ENCODE measurements around the gene OSTN. TPM values are rescaled to one million over a fixed set of nuclear protein-coding genes. Genes with fewer than 3 reads are reported as not detected.
"Not testable (repeated sequence)": the region's sequence is repeated elsewhere in the genome, so short reads cannot be mapped to it uniquely, and the experiment has no call there.

The OSTN gene
- polyA plus RNA-seq, 4 donors, result 0.01 TPM; not detected in 3

- Histone ChIP-seq H3K27me3 (ENCODE audit: control insufficient read depth in 3 of 3, insufficient read depth in 3 of 3, low read length in 3 of 3) (no peaks in the 10 kb centered on the region), H3K9me3 (ENCODE audit: control insufficient read depth in 2 of 2, insufficient read depth in 1 of 2, low read depth in 1 of 2, low read length in 1 of 2) (no peaks in the 10 kb centered on the region), H3K4me1 (ENCODE audit: control insufficient read depth in 3 of 3, insufficient read depth in 2 of 3, low read depth in 1 of 3, low read length in 2 of 3) (no peaks in the 10 kb centered on the region), H3K27ac (ENCODE audit: low read depth in 1 of 3, low read length in 2 of 3) (no peak overlapping the region), H3K4me3 (ENCODE audit: low read depth in 1 of 3, low read length in 3 of 3) (no peak overlapping the region), H3K36me3 (ENCODE audit: control insufficient read depth in 3 of 3, insufficient read depth in 2 of 3, low read depth in 1 of 3, low read length in 3 of 3) (no peaks in the 10 kb centered on the region)
- FAIRE-seq (no peak), DNase-seq (no peak)
These were observed 64.3 kb downstream of the OSTN start for GRCh38 chr3:191263365-191263764.

GRCh38 chr3:191263850-191264249, 64.8 kb downstream of the OSTN start:
- H3K4me3 ChIP-seq (ENCODE audit: low read depth in 1 of 3, low read length in 3 of 3), result no peak overlapping the region
- no peaks in the 10 kb centered on the region for H3K9me3 ChIP-seq (ENCODE audit: control insufficient read depth in 2 of 2, insufficient read depth in 1 of 2, low read depth in 1 of 2, low read length in 1 of 2)
- no peak overlapping the region for H3K27ac ChIP-seq (ENCODE audit: low read depth in 1 of 3, low read length in 2 of 3)
- no peaks in the 10 kb centered on the region for H3K4me1 ChIP-seq (ENCODE audit: control insufficient read depth in 3 of 3, insufficient read depth in 2 of 3, low read depth in 1 of 3, low read length in 2 of 3)
- H3K27me3 ChIP-seq (ENCODE audit: control insufficient read depth in 3 of 3, insufficient read depth in 3 of 3, low read length in 3 of 3), result no peaks in the 10 kb centered on the region
- WGBS, 3 donors, result 61 to 81% (median 75%) methylated on average over 3 of the region's 3 CpGs
- no peak for DNase-seq
- no peak for FAIRE-seq
- no peaks in the 10 kb centered on the region for H3K36me3 ChIP-seq (ENCODE audit: control insufficient read depth in 3 of 3, insufficient read depth in 2 of 3, low read depth in 1 of 3, low read length in 3 of 3)

GRCh38 chr3:191268737-191269136, 69.7 kb downstream of the OSTN start:
- Histone ChIP-seq H3K27ac (ENCODE audit: low read depth in 1 of 3, low read length in 2 of 3) (no peak overlapping the region), H3K4me1 (ENCODE audit: control insufficient read depth in 3 of 3, insufficient read depth in 2 of 3, low read depth in 1 of 3, low read length in 2 of 3) (no peaks in the 10 kb centered on the region)

GRCh38 chr3:191269289-191270085, 70.4 kb downstream of the OSTN start:
- no peaks in the 10 kb centered on the region for H3K36me3 ChIP-seq (ENCODE audit: control insufficient read depth in 3 of 3, insufficient read depth in 2 of 3, low read depth in 1 of 3, low read length in 3 of 3)
- H3K27me3 ChIP-seq (ENCODE audit: control insufficient read depth in 3 of 3, insufficient read depth in 3 of 3, low read length in 3 of 3), result no peaks in the 10 kb centered on the region
- FAIRE-seq, result no peak
- H3K4me1 ChIP-seq (ENCODE audit: control insufficient read depth in 3 of 3, insufficient read depth in 2 of 3, low read depth in 1 of 3, low read length in 2 of 3), result no peaks in the 10 kb centered on the region
- DNase-seq, result no peak
- H3K9me3 ChIP-seq (ENCODE audit: control insufficient read depth in 2 of 2, insufficient read depth in 1 of 2, low read depth in 1 of 2, low read length in 1 of 2), result no peaks in the 10 kb centered on the region
- H3K27ac ChIP-seq (ENCODE audit: low read depth in 1 of 3, low read length in 2 of 3), result no peak overlapping the region
- no peak overlapping the region for H3K4me3 ChIP-seq (ENCODE audit: low read depth in 1 of 3, low read length in 3 of 3)
- WGBS, 3 donors, result 62 to 67% (median 62%) methylated on average over 5 of the region's 5 CpGs

More at GRCh38 chr3:191268737-191269136, 69.7 kb downstream of the OSTN start:
- no peak overlapping the region for H3K4me3 ChIP-seq (ENCODE audit: low read depth in 1 of 3, low read length in 3 of 3)
- DNase-seq (no peak), FAIRE-seq (no peak)
- H3K36me3 ChIP-seq (ENCODE audit: control insufficient read depth in 3 of 3, insufficient read depth in 2 of 3, low read depth in 1 of 3, low read length in 3 of 3), result no peaks in the 10 kb centered on the region
- no peaks in the 10 kb centered on the region for H3K9me3 ChIP-seq (ENCODE audit: control insufficient read depth in 2 of 2, insufficient read depth in 1 of 2, low read depth in 1 of 2, low read length in 1 of 2)
- no peaks in the 10 kb centered on the region for H3K27me3 ChIP-seq (ENCODE audit: control insufficient read depth in 3 of 3, insufficient read depth in 3 of 3, low read length in 3 of 3)

- H3K4me1 ChIP-seq (ENCODE audit: control insufficient read depth in 3 of 3, insufficient read depth in 2 of 3, low read depth in 1 of 3, low read length in 2 of 3); H3K36me3 ChIP-seq (ENCODE audit: control insufficient read depth in 3 of 3, insufficient read depth in 2 of 3, low read depth in 1 of 3, low read length in 3 of 3); FAIRE-seq; DNase-seq; H3K9me3 ChIP-seq (ENCODE audit: control insufficient read depth in 2 of 2, insufficient read depth in 1 of 2, low read depth in 1 of 2, low read length in 1 of 2); H3K27me3 ChIP-seq (ENCODE audit: control insufficient read depth in 3 of 3, insufficient read depth in 3 of 3, low read length in 3 of 3); H3K27ac ChIP-seq (ENCODE audit: low read depth in 1 of 3, low read length in 2 of 3); H3K4me3 ChIP-seq (ENCODE audit: low read depth in 1 of 3, low read length in 3 of 3): not testable (repeated sequence)
- 80 to 92% (median 85%) methylated on average over 14 of the region's 14 CpGs for WGBS, 3 donors
These were observed 76.2 kb downstream of the OSTN start for GRCh38 chr3:191275244-191275643.

GRCh38 chr3:191275751-191276150, 76.7 kb downstream of the OSTN start:
- no peaks in the 10 kb centered on the region for H3K9me3 ChIP-seq (ENCODE audit: control insufficient read depth in 2 of 2, insufficient read depth in 1 of 2, low read depth in 1 of 2, low read length in 1 of 2)
- FAIRE-seq (no peak), DNase-seq (no peak)
- no peak overlapping the region for H3K27ac ChIP-seq (ENCODE audit: low read depth in 1 of 3, low read length in 2 of 3)
- H3K4me3 ChIP-seq (ENCODE audit: low read depth in 1 of 3, low read length in 3 of 3), result no peak overlapping the region
- no peaks in the 10 kb centered on the region for H3K27me3 ChIP-seq (ENCODE audit: control insufficient read depth in 3 of 3, insufficient read depth in 3 of 3, low read length in 3 of 3)
- no peaks in the 10 kb centered on the region for H3K4me1 ChIP-seq (ENCODE audit: control insufficient read depth in 3 of 3, insufficient read depth in 2 of 3, low read depth in 1 of 3, low read length in 2 of 3)
- H3K36me3 ChIP-seq (ENCODE audit: control insufficient read depth in 3 of 3, insufficient read depth in 2 of 3, low read depth in 1 of 3, low read length in 3 of 3), result no peaks in the 10 kb centered on the region

- Histone ChIP-seq H3K27ac (ENCODE audit: low read depth in 1 of 3, low read length in 2 of 3) (no peak overlapping the region), H3K36me3 (ENCODE audit: control insufficient read depth in 3 of 3, insufficient read depth in 2 of 3, low read depth in 1 of 3, low read length in 3 of 3) (no peaks in the 10 kb centered on the region), H3K4me1 (ENCODE audit: control insufficient read depth in 3 of 3, insufficient read depth in 2 of 3, low read depth in 1 of 3, low read length in 2 of 3) (no peaks in the 10 kb centered on the region), H3K4me3 (ENCODE audit: low read depth in 1 of 3, low read length in 3 of 3) (no peak overlapping the region), H3K27me3 (ENCODE audit: control insufficient read depth in 3 of 3, insufficient read depth in 3 of 3, low read length in 3 of 3) (no peaks in the 10 kb centered on the region), H3K9me3 (ENCODE audit: control insufficient read depth in 2 of 2, insufficient read depth in 1 of 2, low read depth in 1 of 2, low read length in 1 of 2) (no peaks in the 10 kb centered on the region)
- DNase-seq (no peak), FAIRE-seq (no peak)
- 30 to 53% (median 41%) methylated on average over 1 of the region's 1 CpG for WGBS, 3 donors
These were observed 81.1 kb downstream of the OSTN start for GRCh38 chr3:191280111-191280510.

- FAIRE-seq (no peak), DNase-seq (no peak)
- Histone ChIP-seq H3K9me3 (ENCODE audit: control insufficient read depth in 2 of 2, insufficient read depth in 1 of 2, low read depth in 1 of 2, low read length in 1 of 2) (no peaks in the 10 kb centered on the region), H3K27ac (ENCODE audit: low read depth in 1 of 3, low read length in 2 of 3) (no peak overlapping the region), H3K36me3 (ENCODE audit: control insufficient read depth in 3 of 3, insufficient read depth in 2 of 3, low read depth in 1 of 3, low read length in 3 of 3) (no peaks in the 10 kb centered on the region), H3K4me1 (ENCODE audit: control insufficient read depth in 3 of 3, insufficient read depth in 2 of 3, low read depth in 1 of 3, low read length in 2 of 3) (no peaks in the 10 kb centered on the region), H3K27me3 (ENCODE audit: control insufficient read depth in 3 of 3, insufficient read depth in 3 of 3, low read length in 3 of 3) (no peaks in the 10 kb centered on the region), H3K4me3 (ENCODE audit: low read depth in 1 of 3, low read length in 3 of 3) (no peak overlapping the region)
These were observed 81.8 kb downstream of the OSTN start for GRCh38 chr3:191280882-191281281.
